Hepatocyte (in vitro differentiated cells): ENCODE data around the gene OSGIN1. TPM values are rescaled to one million over a fixed set of nuclear protein-coding genes. Genes with fewer than 3 reads are reported as not detected.

Source experiments
- DNase-seq: peaks from one replicate; pipeline ENCODE4 v3.0.0-alpha.2; 2016; ENCODE audit warnings: low spot score
- H2AFZ ChIP-seq: fragments of 200-600 bp; sonication (generic); 2 replicates; pipeline ENCODE4 v1.6.0; 2016; ENCODE audit warnings: antibody characterized with exemption, mild to moderate bottlenecking
- H3K27ac ChIP-seq: fragments of 200-600 bp; sonication (generic); 2 replicates; pipeline ENCODE4 v1.5.1; 2016; ENCODE audit warnings: mild to moderate bottlenecking
- H3K27me3 ChIP-seq: fragments of 200-600 bp; sonication (generic); 2 replicates; pipeline ENCODE4 v1.6.1; 2016
- H3K36me3 ChIP-seq: fragments of 200-600 bp; sonication (generic); replicated peaks from 2 replicates; pipeline ENCODE4 v1.5.1; 2016; ENCODE audit warnings: low read depth; ENCODE audit not compliant: insufficient read depth
- H3K4me1 ChIP-seq: fragments of 200-600 bp; sonication (generic); 2 replicates; pipeline ENCODE4 v1.5.1; 2016; ENCODE audit warnings: mild to moderate bottlenecking, moderate library complexity; ENCODE audit not compliant: insufficient read depth
- H3K4me2 ChIP-seq: fragments of 200-600 bp; sonication (generic); 2 replicates; pipeline ENCODE4 v1.6.0; 2016
- H3K4me3 ChIP-seq: fragments of 200-600 bp; sonication (generic); 2 replicates; pipeline ENCODE4 v1.5.1; 2016; ENCODE audit warnings: mild to moderate bottlenecking
- H3K79me2 ChIP-seq: fragments of 200-600 bp; sonication (generic); 2 replicates; pipeline ENCODE4 v1.6.0; 2017; ENCODE audit warnings: mild to moderate bottlenecking
- H3K9me2 ChIP-seq: fragments of 200-600 bp; sonication (generic); replicated peaks from 2 replicates; pipeline ENCODE4 v1.6.0; 2017; ENCODE audit warnings: mild to moderate bottlenecking; ENCODE audit not compliant: insufficient read depth
- H3K9me3 ChIP-seq: fragments of 200-600 bp; sonication (generic); 2 replicates; pipeline ENCODE4 v1.5.1; 2016; ENCODE audit warnings: low read depth, mild to moderate bottlenecking
- H4K20me1 ChIP-seq: fragments of 200-600 bp; sonication (generic); 2 replicates; pipeline ENCODE4 v1.6.0; 2016; ENCODE audit warnings: mild to moderate bottlenecking; ENCODE audit not compliant: insufficient read depth, poor library complexity, severe bottlenecking
- EZH2 ChIP-seq: fragments of 200-600 bp; sonication (generic); IDR thresholded peaks from 2 replicates; pipeline ENCODE4 v1.6.1; 2016; ENCODE audit warnings: antibody characterized with exemption, mild to moderate bottlenecking, borderline replicate concordance
- EZH2phosphoT487 ChIP-seq: fragments of 200-600 bp; sonication (generic); IDR thresholded peaks from one replicate; pipeline ENCODE4 v1.6.1; 2018; ENCODE audit warnings: antibody characterized with exemption, mild to moderate bottlenecking, low read depth, moderate library complexity; ENCODE audit not compliant: unreplicated experiment, severe bottlenecking
- WGBS: methylation state at CpG from one replicate; pipeline ENCODE4 v1.1.6; 2016; ENCODE audit warnings: low lambda C conversion rate; ENCODE audit errors: missing lambda C conversion rate; 5-methylcytosine and 5-hydroxymethylcytosine counted together
- polyA plus RNA-seq: library from polyadenylated mRNA; unstranded; fragments of >200 nt; fragmentation: Nextera tagmentation; extraction: Ambion mirVana; gene quantifications from 2 replicates; pipeline ENCODE4 v1.2.1, GENCODE V29; 2016
- total RNA-seq: library from RNA; depleted of rRNA; stranded (reverse); fragments of >200 nt; gene quantifications from 2 replicates; pipeline ENCODE4 v1.2.3, GENCODE V29; 2014
- TF ChIP-seq, protein P1 (sequence below): fragments of 200-600 bp; sonication (generic); IDR thresholded peaks from 2 replicates; pipeline ENCODE4 v1.5.1; 2016; ENCODE audit warnings: antibody characterized with exemption, mild to moderate bottlenecking; ENCODE audit not compliant: poor library complexity

Gene OSGIN1
- total and polyA plus RNA-seq, 2 experiments from 2014 or later = 1.9 to 10.0 TPM

DNA sequence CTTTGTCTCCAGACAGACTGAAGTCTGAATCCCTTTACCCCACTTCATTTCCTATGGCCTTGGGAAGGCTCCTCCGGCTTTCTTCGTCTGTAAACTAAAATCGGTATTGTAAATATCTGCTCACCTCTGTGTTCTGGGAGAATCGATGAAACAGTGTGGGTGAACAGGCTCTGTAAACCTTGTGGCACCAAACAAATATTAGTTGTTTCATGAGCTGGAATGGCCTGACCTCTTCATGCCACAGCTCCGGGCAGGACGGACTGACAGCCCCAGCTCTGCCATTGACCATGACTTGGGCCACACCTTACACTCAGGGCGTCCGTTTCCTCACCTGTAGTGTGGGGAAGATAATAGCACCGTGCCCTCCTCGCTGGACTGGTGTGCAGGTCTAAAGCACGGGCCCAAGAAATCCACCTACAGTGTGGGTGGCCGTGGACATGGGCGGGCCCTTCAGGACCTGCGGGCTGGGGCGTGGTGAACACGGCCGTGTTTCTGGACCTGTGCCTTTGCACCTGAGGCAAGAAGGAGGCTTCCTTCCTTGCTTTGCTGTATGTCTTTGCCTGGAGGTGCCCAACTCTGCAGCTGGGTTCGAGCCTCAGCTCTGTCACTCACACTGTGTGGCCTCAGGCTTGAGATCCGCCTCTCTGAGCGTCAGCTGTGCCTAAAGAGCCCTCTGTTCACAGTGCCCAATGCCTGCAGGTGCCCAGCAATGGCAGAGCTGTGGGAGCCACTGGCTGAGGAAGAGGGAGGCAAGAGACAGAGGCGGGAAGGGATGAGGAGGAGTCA, 6.1 kb upstream of the OSGIN1 start:
- no peak overlapping the region for H3K4me3 ChIP-seq
- no peak overlapping the region for H2AFZ ChIP-seq
- no peaks in the 10 kb centered on the region for H3K9me2 ChIP-seq
- no peaks in the 10 kb centered on the region for H3K9me3 ChIP-seq
- no peak overlapping the region for H3K27ac ChIP-seq
- no peaks in the 10 kb centered on the region for H3K27me3 ChIP-seq
- H3K4me2 ChIP-seq = no peak overlapping the region
- TF ChIP-seq, protein P1, sequence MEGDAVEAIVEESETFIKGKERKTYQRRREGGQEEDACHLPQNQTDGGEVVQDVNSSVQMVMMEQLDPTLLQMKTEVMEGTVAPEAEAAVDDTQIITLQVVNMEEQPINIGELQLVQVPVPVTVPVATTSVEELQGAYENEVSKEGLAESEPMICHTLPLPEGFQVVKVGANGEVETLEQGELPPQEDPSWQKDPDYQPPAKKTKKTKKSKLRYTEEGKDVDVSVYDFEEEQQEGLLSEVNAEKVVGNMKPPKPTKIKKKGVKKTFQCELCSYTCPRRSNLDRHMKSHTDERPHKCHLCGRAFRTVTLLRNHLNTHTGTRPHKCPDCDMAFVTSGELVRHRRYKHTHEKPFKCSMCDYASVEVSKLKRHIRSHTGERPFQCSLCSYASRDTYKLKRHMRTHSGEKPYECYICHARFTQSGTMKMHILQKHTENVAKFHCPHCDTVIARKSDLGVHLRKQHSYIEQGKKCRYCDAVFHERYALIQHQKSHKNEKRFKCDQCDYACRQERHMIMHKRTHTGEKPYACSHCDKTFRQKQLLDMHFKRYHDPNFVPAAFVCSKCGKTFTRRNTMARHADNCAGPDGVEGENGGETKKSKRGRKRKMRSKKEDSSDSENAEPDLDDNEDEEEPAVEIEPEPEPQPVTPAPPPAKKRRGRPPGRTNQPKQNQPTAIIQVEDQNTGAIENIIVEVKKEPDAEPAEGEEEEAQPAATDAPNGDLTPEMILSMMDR = no peak
- no peak for TF ChIP-seq EZH2phosphoT487
- no peak for TF ChIP-seq EZH2
- DNase-seq = no peak
- peaks cover 4% of the 10 kb centered on the region for H3K4me1 ChIP-seq
- WGBS = 83% methylated on average over 21 of the region's 21 CpGs
- no peaks in the 10 kb centered on the region for H4K20me1 ChIP-seq
- H3K36me3 ChIP-seq = no peaks in the 10 kb centered on the region
- no peaks in the 10 kb centered on the region for H3K79me2 ChIP-seq

DNA sequence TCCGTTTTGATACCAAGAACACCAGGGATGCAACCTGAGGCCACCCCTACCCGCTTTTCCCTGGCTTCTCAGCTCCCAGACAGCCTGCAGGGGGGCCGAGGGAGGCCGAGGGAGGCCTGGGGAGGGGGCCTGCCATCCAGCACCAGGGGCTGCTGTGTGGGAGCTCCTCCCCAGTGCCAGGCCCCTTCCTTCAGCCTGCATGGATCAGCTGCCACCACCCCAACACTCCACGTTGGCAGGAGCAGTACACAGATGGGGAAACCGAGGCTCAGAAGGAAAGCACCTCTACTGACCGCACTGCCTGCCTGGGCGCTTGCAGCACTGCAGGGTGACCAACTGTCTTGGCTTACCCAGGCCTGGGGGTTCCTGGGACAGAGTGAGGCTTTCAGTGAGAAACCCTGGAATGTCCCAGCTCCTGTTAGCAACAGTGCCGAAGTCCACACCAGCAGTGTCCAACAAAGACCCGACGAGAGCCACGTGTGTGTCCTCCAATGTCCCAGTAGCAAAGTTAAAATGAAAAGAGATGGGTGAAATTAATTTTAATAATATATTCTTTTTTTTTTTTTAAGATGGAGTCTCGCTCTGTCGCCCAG, 5.3 kb upstream of the OSGIN1 start:
- 87% methylated on average over 13 of the region's 14 CpGs for WGBS
- H3K4me3 ChIP-seq = no peak overlapping the region
- no peak overlapping the region for H2AFZ ChIP-seq
- no peak overlapping the region for H3K27ac ChIP-seq
- no peaks in the 10 kb centered on the region for H3K27me3 ChIP-seq
- H3K36me3 ChIP-seq = no peaks in the 10 kb centered on the region
- peaks cover 10% of the 10 kb centered on the region for H3K4me1 ChIP-seq
- H4K20me1 ChIP-seq = no peaks in the 10 kb centered on the region
- no peak overlapping the region for H3K4me2 ChIP-seq
- no peaks in the 10 kb centered on the region for H3K9me2 ChIP-seq
- no peaks in the 10 kb centered on the region for H3K9me3 ChIP-seq
- TF ChIP-seq EZH2 (no peak), EZH2phosphoT487 (no peak)
- TF ChIP-seq, protein P1 = no peak
- H3K79me2 ChIP-seq = no peaks in the 10 kb centered on the region
- no peak for DNase-seq

DNA sequence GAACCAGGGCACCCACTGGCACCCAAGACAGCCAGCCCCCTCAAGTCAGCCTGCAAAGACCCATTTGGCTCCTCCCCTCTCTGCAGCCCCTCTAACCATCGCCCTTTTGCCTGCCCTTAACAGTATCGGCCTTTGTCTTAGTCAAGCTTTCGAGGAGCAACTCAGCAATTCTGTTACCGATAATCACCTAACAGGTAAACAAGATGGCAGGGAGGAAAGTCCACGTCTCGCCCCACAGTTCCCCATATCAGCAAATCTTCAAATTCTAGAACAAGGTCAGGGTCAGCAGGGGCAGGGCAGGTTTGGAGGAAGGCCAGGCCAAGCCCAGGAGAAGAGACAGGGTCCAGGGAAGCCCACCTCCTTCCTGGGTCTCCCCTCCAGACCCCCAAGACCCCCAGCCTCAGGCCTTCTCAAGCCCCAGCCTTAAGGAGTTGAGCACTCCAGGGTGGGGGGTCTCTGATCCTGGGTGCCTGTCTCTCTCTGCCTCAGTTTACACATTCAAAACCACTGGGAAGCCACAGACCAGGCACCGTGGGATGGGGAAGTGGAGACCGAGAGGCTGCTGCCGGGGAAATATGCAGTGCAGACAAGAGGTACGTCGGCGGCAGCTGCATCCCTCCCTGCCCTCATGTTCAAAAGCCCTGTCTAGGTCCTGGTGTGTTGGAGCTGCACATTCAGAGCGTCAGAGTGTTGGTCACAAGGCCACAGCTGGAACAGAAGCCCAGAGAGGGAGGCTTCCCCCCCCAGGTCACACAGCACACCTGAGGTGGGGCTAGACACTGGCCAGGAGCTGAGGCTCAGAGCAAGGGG, 3.9 kb upstream of the OSGIN1 start:
- TF ChIP-seq, protein P1 = no peak
- TF ChIP-seq EZH2 (no peak), EZH2phosphoT487 (no peak)

More for the DNA sequence above, 3.9 kb upstream of the OSGIN1 start:
- no peak for DNase-seq
- WGBS = 78% methylated on average over 13 of the region's 13 CpGs
- H3K79me2 ChIP-seq = no peaks in the 10 kb centered on the region
- no peaks in the 10 kb centered on the region for H3K36me3 ChIP-seq
- H3K4me2 ChIP-seq = no peak overlapping the region
- H3K9me3 ChIP-seq = no peaks in the 10 kb centered on the region
- no peak overlapping the region for H3K27ac ChIP-seq
- H3K4me1 ChIP-seq = peaks cover 11% of the 10 kb centered on the region
- no peak overlapping the region for H3K4me3 ChIP-seq
- no peaks in the 10 kb centered on the region for H3K27me3 ChIP-seq
- H3K9me2 ChIP-seq = no peaks in the 10 kb centered on the region
- no peak overlapping the region for H2AFZ ChIP-seq
- no peaks in the 10 kb centered on the region for H4K20me1 ChIP-seq
